Kidney (tissue), 14 donors: Measurements from ENCODE around the gene VPS26C. TPM values are rescaled to one million over a fixed set of nuclear protein-coding genes. Genes with fewer than 3 reads are reported as not detected.
"Not testable (repeated sequence)": the region's sequence is repeated elsewhere in the genome, so short reads cannot be mapped to it uniquely, and the experiment has no call there.

Source experiments
- DNase-seq, 5 donors: peaks; one replicate each; pipeline ENCODE4 v3.0.0-alpha.2; 2013 to 2020
- FAIRE-seq: peaks from 2 replicates; lab custom pipeline; 2012; peaks lifted over from hg19 to GRCh38; lab: Jason Lieb, UNC
- H3K27ac ChIP-seq, 2 donors: one replicate each; pipeline ENCODE4 v1.7.0; 2013; ENCODE audit warnings: low read depth in 2 of 2, low read length in 2 of 2, inconsistent platforms in 1 of 2
- H3K27me3 ChIP-seq: one replicate; pipeline ENCODE4 v1.7.1; 2013; ENCODE audit warnings: low read length, inconsistent platforms; ENCODE audit not compliant: control insufficient read depth, insufficient read depth
- H3K36me3 ChIP-seq, 3 donors: one replicate each; pipeline versions ENCODE4 v1.7.0 to v1.7.1; 2013; ENCODE audit warnings: low read length in 3 of 3, control low read depth in 1 of 3, inconsistent platforms in 1 of 3; ENCODE audit not compliant: insufficient read depth in 3 of 3, control insufficient read depth in 2 of 3
- H3K4me1 ChIP-seq, 3 donors: one replicate each; pipeline versions ENCODE4 v1.7.0 to v1.7.1; 2013; ENCODE audit warnings: low read length in 3 of 3, inconsistent platforms in 1 of 3, low read depth in 1 of 3; ENCODE audit not compliant: control insufficient read depth in 2 of 3, insufficient read depth in 2 of 3
- H3K4me3 ChIP-seq, 3 donors: one replicate each; pipeline versions ENCODE4 v1.7.0 to v1.8.1; 2013; ENCODE audit warnings: low read length in 3 of 3, control low read depth in 1 of 3, inconsistent platforms in 1 of 3
- H3K9ac ChIP-seq, 3 donors: one replicate each; pipeline versions ENCODE4 v1.7.0 to v1.7.1; 2013; ENCODE audit warnings: low read length in 3 of 3, control low read depth in 1 of 3, inconsistent platforms in 1 of 3
- H3K9me3 ChIP-seq, 3 donors: one replicate each; pipeline versions ENCODE4 v1.7.0 to v1.7.1; 2013; ENCODE audit warnings: low read length in 3 of 3, control low read depth in 1 of 3, inconsistent platforms in 1 of 3; ENCODE audit not compliant: control insufficient read depth in 2 of 3, insufficient read depth in 1 of 3
- intact Hi-C: fragments of 100-400 bp; cut with DNase I; formaldehyde crosslinking; loops from one replicate; pipeline ENCODE4 v1.11.1; 2022
- polyA plus RNA-seq: library from polyadenylated mRNA; stranded (reverse); fragments of 350-450 nt; fragmentation: Illumina TruSeq; extraction: RNeasy Lipid Tissue Mini Kit (QIAGEN cat#74804); gene quantifications from one replicate; pipeline ENCODE4 v1.2.3, GENCODE V29; 2014; ENCODE audit warnings: low read depth, low replicate concordance; ENCODE audit not compliant: insufficient read depth
- total RNA-seq: library from RNA; stranded (reverse); fragmentation: NEBNext Ultra II Directional; extraction: Animal tissue kit (Norgen Biotek cat#: 25700); gene quantifications from one replicate; pipeline ENCODE4 v1.2.1, GENCODE V29; 2021
- TF ChIP-seq, protein P1 (sequence below): IDR thresholded peaks from 3 replicates; pipeline ENCODE4 v1.5.1; 2012; ENCODE audit warnings: mild to moderate bottlenecking, moderate library complexity, borderline replicate concordance; ENCODE audit not compliant: insufficient read depth; ENCODE audit errors: extremely low read depth
- donor health status: control.
- donor health status: control.
- donor health status: control.
- donor health status: control.
- donor health status: control.
- donor health status: DM: yes; HTN: yes; CAD: no.
- donor health status: Normal renal cell carcinoma (clear cell type).

VPS26C gene
- total and polyA plus RNA-seq, 2 donors from 2014 or later, result 30.0 to 51.8 TPM

DNA sequence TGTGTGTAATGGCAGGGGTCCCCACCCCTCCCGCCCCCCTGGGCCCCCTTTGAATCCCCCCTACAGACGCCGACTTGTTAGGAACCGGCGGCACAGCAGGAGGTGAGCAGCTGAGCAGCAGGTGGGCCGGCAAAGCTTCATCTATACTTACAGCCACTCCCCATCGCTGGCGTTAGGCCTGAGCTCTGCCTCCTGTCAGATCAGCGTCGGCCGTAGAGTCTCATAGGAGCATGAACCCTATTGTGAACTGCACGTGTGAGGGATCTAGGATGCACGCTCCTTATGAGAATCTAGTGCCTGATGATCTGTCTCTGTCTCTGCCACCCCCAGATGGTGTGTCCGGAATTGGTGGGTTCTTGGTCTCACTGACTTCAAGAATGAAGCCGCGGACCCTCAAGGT is 14.9 kb upstream of the VPS26C start:
- Histone ChIP-seq H3K27me3 (no peaks in the 10 kb centered on the region), H3K36me3 (no peaks in the 10 kb centered on the region), H3K9me3 (no peaks in the 10 kb centered on the region), H3K27ac (no peak overlapping the region), H3K4me3 (no peak overlapping the region), H3K9ac (no peak overlapping the region), H3K4me1 (no peaks in the 10 kb centered on the region)
- intact Hi-C loops, result no loop called here
- TF ChIP-seq, protein P1, sequence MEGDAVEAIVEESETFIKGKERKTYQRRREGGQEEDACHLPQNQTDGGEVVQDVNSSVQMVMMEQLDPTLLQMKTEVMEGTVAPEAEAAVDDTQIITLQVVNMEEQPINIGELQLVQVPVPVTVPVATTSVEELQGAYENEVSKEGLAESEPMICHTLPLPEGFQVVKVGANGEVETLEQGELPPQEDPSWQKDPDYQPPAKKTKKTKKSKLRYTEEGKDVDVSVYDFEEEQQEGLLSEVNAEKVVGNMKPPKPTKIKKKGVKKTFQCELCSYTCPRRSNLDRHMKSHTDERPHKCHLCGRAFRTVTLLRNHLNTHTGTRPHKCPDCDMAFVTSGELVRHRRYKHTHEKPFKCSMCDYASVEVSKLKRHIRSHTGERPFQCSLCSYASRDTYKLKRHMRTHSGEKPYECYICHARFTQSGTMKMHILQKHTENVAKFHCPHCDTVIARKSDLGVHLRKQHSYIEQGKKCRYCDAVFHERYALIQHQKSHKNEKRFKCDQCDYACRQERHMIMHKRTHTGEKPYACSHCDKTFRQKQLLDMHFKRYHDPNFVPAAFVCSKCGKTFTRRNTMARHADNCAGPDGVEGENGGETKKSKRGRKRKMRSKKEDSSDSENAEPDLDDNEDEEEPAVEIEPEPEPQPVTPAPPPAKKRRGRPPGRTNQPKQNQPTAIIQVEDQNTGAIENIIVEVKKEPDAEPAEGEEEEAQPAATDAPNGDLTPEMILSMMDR, result no peak
- FAIRE-seq, result no peak
- DNase-seq, result no peak

DNA sequence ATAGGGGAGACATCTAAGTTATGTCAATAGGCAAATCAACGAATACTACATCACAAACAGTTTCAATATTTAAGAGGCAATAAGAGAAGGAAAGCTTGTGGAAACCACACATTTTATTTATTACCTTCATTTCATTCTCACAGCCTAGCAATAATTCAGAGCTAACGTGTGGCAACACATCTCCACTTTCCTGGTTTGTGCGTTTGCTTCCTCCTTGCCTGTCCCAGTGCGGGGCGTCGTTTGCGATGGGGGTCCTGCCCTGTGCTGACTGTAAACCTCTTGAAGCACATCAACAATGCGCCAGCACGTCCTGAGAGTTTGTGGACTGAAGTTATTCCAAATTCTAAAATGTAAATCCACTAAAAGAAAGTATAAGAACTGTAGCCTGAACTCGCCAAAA is 14.4 kb upstream of the VPS26C start:
- FAIRE-seq (no peak), DNase-seq (no peak)
- no peak overlapping the region for H3K4me3 ChIP-seq
- H3K27ac ChIP-seq, result no peak overlapping the region
- no peaks in the 10 kb centered on the region for H3K36me3 ChIP-seq
- intact Hi-C loops, result no loop called here
- TF ChIP-seq, protein P1, result no peak
- no peaks in the 10 kb centered on the region for H3K4me1 ChIP-seq
- no peaks in the 10 kb centered on the region for H3K27me3 ChIP-seq
- no peak overlapping the region for H3K9ac ChIP-seq
- H3K9me3 ChIP-seq, result no peaks in the 10 kb centered on the region

DNA sequence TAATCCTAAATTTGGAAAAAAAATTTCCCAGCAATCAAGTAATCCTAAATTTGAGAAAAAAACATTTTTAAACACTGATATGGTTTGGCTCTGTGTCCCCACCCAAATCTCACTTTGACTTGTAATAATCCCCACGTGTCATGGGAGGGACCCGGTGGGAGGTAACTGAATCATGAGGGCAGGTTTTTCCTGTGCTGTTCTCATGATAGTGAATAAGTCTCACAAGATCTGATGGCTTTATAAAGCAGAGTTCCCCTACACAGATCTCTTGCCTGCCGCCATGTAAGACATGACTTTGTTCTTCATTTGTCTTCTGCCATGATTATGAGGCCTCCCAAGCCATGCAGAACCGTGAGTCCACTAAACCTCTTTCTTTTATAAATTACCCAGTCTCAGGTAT is 12.1 kb upstream of the VPS26C start:
- not testable (repeated sequence) for DNase-seq, H3K9ac ChIP-seq, H3K36me3 ChIP-seq, H3K9me3 ChIP-seq, FAIRE-seq, H3K27ac ChIP-seq, H3K27me3 ChIP-seq, H3K4me1 ChIP-seq, H3K4me3 ChIP-seq
- intact Hi-C loops, result loop anchor here (10.0 kb wide), 1 partner anchor 86 kb away; the partner anchor contains the start of gene DYRK1A

DNA sequence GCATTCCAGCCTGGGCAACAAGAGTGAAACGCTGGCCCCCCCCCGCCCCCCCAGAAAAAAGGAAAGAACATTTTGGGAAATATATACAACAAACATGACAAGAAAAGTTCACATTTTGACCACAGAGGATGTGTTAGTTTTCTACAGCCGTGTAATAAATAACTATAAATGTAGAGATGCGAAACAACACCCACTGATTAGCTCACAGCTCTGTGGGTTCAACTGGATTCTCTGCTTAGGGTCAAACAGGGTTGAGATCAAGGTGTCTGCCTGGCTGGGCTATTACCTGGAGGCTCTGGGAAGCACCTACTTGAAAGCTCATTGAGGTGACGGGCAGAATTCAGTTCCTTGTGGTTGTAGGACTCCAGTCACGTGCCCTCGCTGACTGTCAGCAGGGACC is 11.1 kb upstream of the VPS26C start:
- Histone ChIP-seq H3K9ac (no peak overlapping the region), H3K9me3 (no peaks in the 10 kb centered on the region), H3K4me3 (no peak overlapping the region), H3K27ac (no peak overlapping the region), H3K27me3 (no peaks in the 10 kb centered on the region), H3K4me1 (no peaks in the 10 kb centered on the region), H3K36me3 (no peaks in the 10 kb centered on the region)
- DNase-seq (no peak), FAIRE-seq (no peak)
- intact Hi-C loops, result loop anchor here (10.0 kb wide), 1 partner anchor 87 kb away; the partner anchor contains the start of gene DYRK1A
- TF ChIP-seq, protein P1, result no peak
